ENCODE measurements around the gene CEP112. TPM values are rescaled to one million over a fixed set of nuclear protein-coding genes. Genes with fewer than 3 reads are reported as not detected.
"Not testable (repeated sequence)": the region's sequence is repeated elsewhere in the genome, so short reads cannot be mapped to it uniquely, and the experiment has no call there.

Gene CEP112
- polyA plus RNA-seq, 2 donors: 1.6 to 3.1 TPM

DNA sequence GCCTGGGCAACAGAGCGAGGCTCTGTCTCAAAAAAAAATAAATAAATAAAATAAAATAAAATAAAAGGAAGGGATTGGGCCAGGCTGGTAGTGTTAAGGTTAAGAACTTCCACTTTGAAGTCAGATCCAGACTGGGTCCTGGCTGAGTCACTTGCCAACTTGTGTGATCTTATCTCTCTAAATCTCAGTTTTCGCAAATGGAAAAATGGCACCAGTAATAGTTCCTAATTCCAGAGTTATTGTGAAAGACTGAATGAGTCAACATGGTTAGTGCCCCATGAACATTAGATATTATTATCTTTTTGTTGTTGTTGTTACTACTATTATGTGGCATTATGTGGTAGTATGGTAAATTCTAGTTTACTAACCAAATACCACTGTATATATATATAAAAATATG, 442.5 kb downstream of the CEP112 start:
- H3K27ac ChIP-seq (ENCODE audit: low read depth in 2 of 2, low read length in 1 of 2): no peak overlapping the region
- no peaks in the 10 kb centered on the region for H3K36me3 ChIP-seq (ENCODE audit: control insufficient read depth in 2 of 2, insufficient read depth in 2 of 2, low read length in 1 of 2)
- 68 to 76% methylated on average over 2 of the region's 2 CpGs for WGBS, 2 donors
- H3K4me3 ChIP-seq (ENCODE audit: low read depth in 1 of 2, low read length in 2 of 2): no peak overlapping the region
- H3K9me3 ChIP-seq (ENCODE audit: control insufficient read depth in 2 of 2, insufficient read depth in 1 of 2, low read depth in 1 of 2, low read length in 1 of 2): no peaks in the 10 kb centered on the region
- no peaks in the 10 kb centered on the region for H3K27me3 ChIP-seq (ENCODE audit: control insufficient read depth in 1 of 2, insufficient read depth in 2 of 2, low read length in 2 of 2)
- no peaks in the 10 kb centered on the region for H3K4me1 ChIP-seq (ENCODE audit: control insufficient read depth in 2 of 2, insufficient read depth in 2 of 2, low read length in 1 of 2)

GRCh38 chr17:65745241-65745640, 446.7 kb downstream of the CEP112 start:
- H3K4me3 ChIP-seq (ENCODE audit: low read depth in 1 of 2, low read length in 2 of 2): no peak overlapping the region
- no peaks in the 10 kb centered on the region for H3K27me3 ChIP-seq (ENCODE audit: control insufficient read depth in 1 of 2, insufficient read depth in 2 of 2, low read length in 2 of 2)
- H3K9me3 ChIP-seq (ENCODE audit: control insufficient read depth in 2 of 2, insufficient read depth in 1 of 2, low read depth in 1 of 2, low read length in 1 of 2): no peaks in the 10 kb centered on the region
- H3K4me1 ChIP-seq (ENCODE audit: control insufficient read depth in 2 of 2, insufficient read depth in 2 of 2, low read length in 1 of 2): no peaks in the 10 kb centered on the region
- no peaks in the 10 kb centered on the region for H3K36me3 ChIP-seq (ENCODE audit: control insufficient read depth in 2 of 2, insufficient read depth in 2 of 2, low read length in 1 of 2)
- H3K27ac ChIP-seq (ENCODE audit: low read depth in 2 of 2, low read length in 1 of 2): no peak overlapping the region

DNA sequence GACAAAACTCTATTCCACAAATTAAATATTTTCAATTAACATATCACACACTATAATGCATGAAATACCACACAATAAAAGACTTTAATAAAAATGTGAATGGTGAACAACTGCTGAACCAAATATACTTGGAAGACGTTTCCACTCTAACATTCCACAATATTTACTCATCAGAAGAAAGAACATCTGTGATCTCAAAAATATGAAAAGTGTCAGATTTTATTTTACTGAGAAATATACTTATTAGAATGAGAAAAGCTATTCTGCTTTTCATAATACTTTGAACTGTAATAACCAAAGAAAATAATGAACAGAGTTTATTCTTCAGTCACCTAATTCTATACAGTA, 448.7 kb downstream of the CEP112 start:
- Histone ChIP-seq H3K9me3 (ENCODE audit: control insufficient read depth in 2 of 2, insufficient read depth in 1 of 2, low read depth in 1 of 2, low read length in 1 of 2) (no peaks in the 10 kb centered on the region), H3K36me3 (ENCODE audit: control insufficient read depth in 2 of 2, insufficient read depth in 2 of 2, low read length in 1 of 2) (no peaks in the 10 kb centered on the region), H3K4me3 (ENCODE audit: low read depth in 1 of 2, low read length in 2 of 2) (no peak overlapping the region), H3K4me1 (ENCODE audit: control insufficient read depth in 2 of 2, insufficient read depth in 2 of 2, low read length in 1 of 2) (no peaks in the 10 kb centered on the region), H3K27ac (ENCODE audit: low read depth in 2 of 2, low read length in 1 of 2) (no peak overlapping the region), H3K27me3 (ENCODE audit: control insufficient read depth in 1 of 2, insufficient read depth in 2 of 2, low read length in 2 of 2) (no peaks in the 10 kb centered on the region)
- 16 to 35% methylated on average over 1 of the region's 1 CpG for WGBS, 2 donors

DNA sequence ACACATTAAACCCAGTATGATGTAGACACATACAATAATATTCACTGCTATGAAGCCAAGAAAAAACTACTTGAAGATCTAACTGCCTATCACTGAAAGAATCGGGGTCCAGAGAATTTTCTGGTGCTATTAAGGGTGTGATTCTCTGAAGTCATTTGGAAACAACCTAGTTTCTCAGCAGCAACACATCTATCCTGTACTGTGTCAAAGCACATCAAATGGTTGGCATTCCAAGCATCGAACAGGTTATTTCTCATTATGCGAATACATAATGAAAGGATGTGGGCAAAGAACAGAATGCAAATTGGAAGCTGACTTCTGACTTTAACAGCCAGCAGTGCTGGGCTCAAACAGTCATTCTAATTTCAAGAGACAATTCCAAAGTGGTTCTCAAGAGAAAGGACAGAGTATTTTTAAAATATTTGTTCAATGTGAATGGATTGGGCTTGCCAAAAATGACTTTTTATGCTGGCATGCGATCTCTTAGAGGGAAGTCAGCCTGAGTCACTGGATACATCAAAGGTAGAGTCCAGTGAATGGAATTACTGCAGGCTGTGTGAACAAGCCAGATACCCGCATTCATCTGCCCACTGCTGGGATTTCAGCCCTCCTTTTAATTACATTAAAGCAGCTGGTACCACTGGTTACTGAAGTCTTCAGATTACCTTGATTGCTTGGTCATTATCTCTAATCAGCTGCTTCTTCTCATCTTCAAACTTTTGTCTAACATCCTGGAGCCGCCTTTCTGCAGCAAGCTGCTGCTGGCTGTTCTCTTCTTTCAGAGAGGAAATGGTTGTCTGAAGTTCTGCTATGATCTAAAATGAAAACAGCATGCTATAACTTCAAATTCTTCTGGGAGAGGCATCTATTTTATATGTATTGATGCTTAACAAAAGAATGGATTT, 449.3 kb downstream of the CEP112 start:
- no peaks in the 10 kb centered on the region for H3K4me1 ChIP-seq (ENCODE audit: control insufficient read depth in 2 of 2, insufficient read depth in 2 of 2, low read length in 1 of 2)
- no peak overlapping the region for H3K27ac ChIP-seq (ENCODE audit: low read depth in 2 of 2, low read length in 1 of 2)
- H3K27me3 ChIP-seq (ENCODE audit: control insufficient read depth in 1 of 2, insufficient read depth in 2 of 2, low read length in 2 of 2): no peaks in the 10 kb centered on the region
- H3K4me3 ChIP-seq (ENCODE audit: low read depth in 1 of 2, low read length in 2 of 2): no peak overlapping the region
- WGBS, 2 donors: 37 to 55% methylated on average over 6 of the region's 6 CpGs
- H3K36me3 ChIP-seq (ENCODE audit: control insufficient read depth in 2 of 2, insufficient read depth in 2 of 2, low read length in 1 of 2): no peaks in the 10 kb centered on the region
- no peaks in the 10 kb centered on the region for H3K9me3 ChIP-seq (ENCODE audit: control insufficient read depth in 2 of 2, insufficient read depth in 1 of 2, low read depth in 1 of 2, low read length in 1 of 2)

DNA sequence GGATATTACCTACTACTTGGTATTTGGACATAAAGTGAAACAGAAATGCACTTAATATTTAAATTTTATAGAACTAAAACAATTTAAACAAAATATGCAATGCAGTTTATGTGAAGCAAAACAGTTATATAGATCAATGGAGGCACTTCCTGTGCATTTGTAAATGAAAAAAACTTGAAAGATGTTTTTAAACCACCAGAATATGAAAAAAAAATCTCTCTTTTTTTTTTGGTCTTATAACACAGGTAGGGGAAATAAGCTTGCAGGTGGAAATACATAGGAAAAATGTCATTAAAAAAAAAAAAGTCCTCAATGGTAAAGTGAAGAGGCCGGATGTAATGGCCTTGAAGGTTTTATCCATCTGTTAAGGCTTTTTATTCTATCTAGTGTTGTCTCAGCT, 450.2 kb downstream of the CEP112 start:
- no peaks in the 10 kb centered on the region for H3K9me3 ChIP-seq (ENCODE audit: control insufficient read depth in 2 of 2, insufficient read depth in 1 of 2, low read depth in 1 of 2, low read length in 1 of 2)
- H3K36me3 ChIP-seq (ENCODE audit: control insufficient read depth in 2 of 2, insufficient read depth in 2 of 2, low read length in 1 of 2): no peaks in the 10 kb centered on the region
- H3K27me3 ChIP-seq (ENCODE audit: control insufficient read depth in 1 of 2, insufficient read depth in 2 of 2, low read length in 2 of 2): no peaks in the 10 kb centered on the region
- no peak overlapping the region for H3K27ac ChIP-seq (ENCODE audit: low read depth in 2 of 2, low read length in 1 of 2)
- WGBS, 2 donors: 54 to 84% methylated on average over 1 of the region's 1 CpG
- H3K4me1 ChIP-seq (ENCODE audit: control insufficient read depth in 2 of 2, insufficient read depth in 2 of 2, low read length in 1 of 2): no peaks in the 10 kb centered on the region
- no peak overlapping the region for H3K4me3 ChIP-seq (ENCODE audit: low read depth in 1 of 2, low read length in 2 of 2)

DNA sequence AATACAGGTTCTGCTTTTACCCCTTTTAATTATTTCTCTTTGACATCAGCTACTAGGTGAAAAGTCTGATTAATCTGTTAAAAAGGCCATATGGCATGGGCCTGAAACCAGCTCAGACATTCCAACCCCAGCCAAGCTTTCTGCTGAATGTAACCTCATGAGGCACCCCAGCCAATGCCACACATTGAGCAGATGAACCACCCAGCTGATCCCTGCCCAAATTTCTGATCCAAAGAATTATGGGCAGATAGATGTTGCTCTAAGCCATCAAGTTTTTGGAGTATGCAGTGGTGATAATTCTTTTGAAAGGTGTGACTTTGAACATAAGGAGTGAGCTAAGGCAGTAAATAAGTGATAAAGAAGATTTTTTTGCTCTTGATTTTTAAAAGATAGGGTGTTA, 452.9 kb downstream of the CEP112 start:
- no peak overlapping the region for H3K4me3 ChIP-seq (ENCODE audit: low read depth in 1 of 2, low read length in 2 of 2)
- H3K27ac ChIP-seq (ENCODE audit: low read depth in 2 of 2, low read length in 1 of 2): no peak overlapping the region
- no peaks in the 10 kb centered on the region for H3K9me3 ChIP-seq (ENCODE audit: control insufficient read depth in 2 of 2, insufficient read depth in 1 of 2, low read depth in 1 of 2, low read length in 1 of 2)
- H3K27me3 ChIP-seq (ENCODE audit: control insufficient read depth in 1 of 2, insufficient read depth in 2 of 2, low read length in 2 of 2): no peaks in the 10 kb centered on the region
- no peaks in the 10 kb centered on the region for H3K36me3 ChIP-seq (ENCODE audit: control insufficient read depth in 2 of 2, insufficient read depth in 2 of 2, low read length in 1 of 2)
- H3K4me1 ChIP-seq (ENCODE audit: control insufficient read depth in 2 of 2, insufficient read depth in 2 of 2, low read length in 1 of 2): no peaks in the 10 kb centered on the region

- Histone ChIP-seq H3K27ac (ENCODE audit: low read depth in 2 of 2, low read length in 1 of 2) (no peak overlapping the region), H3K4me1 (ENCODE audit: control insufficient read depth in 2 of 2, insufficient read depth in 2 of 2, low read length in 1 of 2) (no peaks in the 10 kb centered on the region), H3K27me3 (ENCODE audit: control insufficient read depth in 1 of 2, insufficient read depth in 2 of 2, low read length in 2 of 2) (no peaks in the 10 kb centered on the region), H3K4me3 (ENCODE audit: low read depth in 1 of 2, low read length in 2 of 2) (no peak overlapping the region), H3K36me3 (ENCODE audit: control insufficient read depth in 2 of 2, insufficient read depth in 2 of 2, low read length in 1 of 2) (no peaks in the 10 kb centered on the region), H3K9me3 (ENCODE audit: control insufficient read depth in 2 of 2, insufficient read depth in 1 of 2, low read depth in 1 of 2, low read length in 1 of 2) (no peaks in the 10 kb centered on the region)
- 96% methylated on average over 4 of the region's 4 CpGs for WGBS, 2 donors
Measured at GRCh38 chr17:65737451-65737850, 454.5 kb downstream of the CEP112 start.

- Histone ChIP-seq H3K9me3 (ENCODE audit: control insufficient read depth in 2 of 2, insufficient read depth in 1 of 2, low read depth in 1 of 2, low read length in 1 of 2) (no peaks in the 10 kb centered on the region), H3K36me3 (ENCODE audit: control insufficient read depth in 2 of 2, insufficient read depth in 2 of 2, low read length in 1 of 2) (no peaks in the 10 kb centered on the region), H3K27me3 (ENCODE audit: control insufficient read depth in 1 of 2, insufficient read depth in 2 of 2, low read length in 2 of 2) (no peaks in the 10 kb centered on the region), H3K4me3 (ENCODE audit: low read depth in 1 of 2, low read length in 2 of 2) (no peak overlapping the region), H3K4me1 (ENCODE audit: control insufficient read depth in 2 of 2, insufficient read depth in 2 of 2, low read length in 1 of 2) (no peaks in the 10 kb centered on the region), H3K27ac (ENCODE audit: low read depth in 2 of 2, low read length in 1 of 2) (no peak overlapping the region)
- WGBS, 2 donors: 92 to 96% methylated on average over 3 of the region's 3 CpGs
Measured at GRCh38 chr17:65733314-65733713, 458.6 kb downstream of the CEP112 start.

GRCh38 chr17:65732667-65733066, 459.3 kb downstream of the CEP112 start:
- not testable (repeated sequence) for H3K36me3 ChIP-seq (ENCODE audit: control insufficient read depth in 2 of 2, insufficient read depth in 2 of 2, low read length in 1 of 2); H3K4me1 ChIP-seq (ENCODE audit: control insufficient read depth in 2 of 2, insufficient read depth in 2 of 2, low read length in 1 of 2); H3K27me3 ChIP-seq (ENCODE audit: control insufficient read depth in 1 of 2, insufficient read depth in 2 of 2, low read length in 2 of 2); H3K9me3 ChIP-seq (ENCODE audit: control insufficient read depth in 2 of 2, insufficient read depth in 1 of 2, low read depth in 1 of 2, low read length in 1 of 2); H3K4me3 ChIP-seq (ENCODE audit: low read depth in 1 of 2, low read length in 2 of 2); H3K27ac ChIP-seq (ENCODE audit: low read depth in 2 of 2, low read length in 1 of 2)
- 90 to 93% methylated on average over 2 of the region's 2 CpGs for WGBS, 2 donors

GRCh38 chr17:65730711-65731169, 461.2 kb downstream of the CEP112 start:
- Histone ChIP-seq H3K27ac (ENCODE audit: low read depth in 2 of 2, low read length in 1 of 2) (no peak overlapping the region), H3K27me3 (ENCODE audit: control insufficient read depth in 1 of 2, insufficient read depth in 2 of 2, low read length in 2 of 2) (no peaks in the 10 kb centered on the region), H3K4me1 (ENCODE audit: control insufficient read depth in 2 of 2, insufficient read depth in 2 of 2, low read length in 1 of 2) (no peaks in the 10 kb centered on the region), H3K4me3 (ENCODE audit: low read depth in 1 of 2, low read length in 2 of 2) (no peak overlapping the region), H3K36me3 (ENCODE audit: control insufficient read depth in 2 of 2, insufficient read depth in 2 of 2, low read length in 1 of 2) (no peaks in the 10 kb centered on the region), H3K9me3 (ENCODE audit: control insufficient read depth in 2 of 2, insufficient read depth in 1 of 2, low read depth in 1 of 2, low read length in 1 of 2) (no peaks in the 10 kb centered on the region)
- 58 to 67% methylated on average over 3 of the region's 3 CpGs for WGBS, 2 donors
